Ramos (cell line): ENCODE measurements around the gene HDAC3.

Experiments used
- in situ Hi-C: fragments of 300-500 bp; cut with MboI; formaldehyde crosslinking; loops from one replicate; pipeline ENCODE4 v1.14.3; 2022; ENCODE audit warnings: low sequenced_read_pairs; ENCODE audit not compliant: unreplicated experiment

Gene HDAC3

DNA sequence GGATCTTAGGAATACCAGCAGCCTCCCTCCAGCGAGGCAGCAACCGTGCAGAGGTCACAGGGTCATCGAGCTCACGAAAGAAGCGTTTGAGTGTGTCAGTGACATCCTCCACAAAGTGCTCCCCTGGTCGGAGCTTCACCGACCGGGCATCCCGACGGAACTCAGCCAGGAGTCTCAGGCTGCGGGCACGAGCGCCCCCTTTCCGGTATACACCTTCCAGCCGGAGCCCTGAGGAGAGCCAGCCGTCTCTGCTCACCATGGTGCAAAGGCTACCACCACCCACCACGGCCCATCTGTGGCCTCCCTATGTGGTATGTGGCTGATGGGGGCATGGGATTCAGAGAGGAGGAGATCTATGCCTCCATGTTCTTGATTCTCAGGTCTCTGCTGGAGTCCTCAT is 25.4 kb upstream of the HDAC3 start:
- in situ Hi-C loops, result no loop called here

DNA sequence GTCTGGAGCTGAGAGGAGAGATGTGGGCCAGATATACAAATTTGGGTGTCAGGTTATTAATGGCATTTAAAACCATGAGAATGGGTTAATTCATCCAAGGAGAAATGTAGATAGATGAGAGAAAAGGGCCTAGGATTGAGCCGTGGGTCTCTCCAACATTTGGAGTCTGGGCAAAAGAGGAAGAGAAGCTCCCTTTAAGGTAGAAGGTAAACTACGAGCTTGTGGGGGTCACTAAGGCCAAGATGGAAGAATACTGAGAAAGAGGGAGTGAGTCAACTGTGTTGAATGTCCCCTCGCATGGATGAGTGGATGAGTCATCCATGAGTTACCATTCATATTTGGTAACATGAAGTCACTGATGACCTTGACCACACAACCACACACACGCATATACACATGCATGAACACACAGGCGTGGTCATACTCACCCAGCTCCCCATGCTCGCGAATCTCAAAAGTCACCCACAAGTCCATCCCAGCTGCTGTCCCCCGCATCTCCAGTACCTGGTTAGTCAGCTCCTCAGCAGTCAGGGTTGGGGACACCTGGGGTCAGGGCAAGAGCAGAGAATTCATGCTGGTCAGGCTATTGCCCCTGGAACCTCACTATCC is 21.4 kb upstream of the HDAC3 start:
- in situ Hi-C loops, result no loop called here

DNA sequence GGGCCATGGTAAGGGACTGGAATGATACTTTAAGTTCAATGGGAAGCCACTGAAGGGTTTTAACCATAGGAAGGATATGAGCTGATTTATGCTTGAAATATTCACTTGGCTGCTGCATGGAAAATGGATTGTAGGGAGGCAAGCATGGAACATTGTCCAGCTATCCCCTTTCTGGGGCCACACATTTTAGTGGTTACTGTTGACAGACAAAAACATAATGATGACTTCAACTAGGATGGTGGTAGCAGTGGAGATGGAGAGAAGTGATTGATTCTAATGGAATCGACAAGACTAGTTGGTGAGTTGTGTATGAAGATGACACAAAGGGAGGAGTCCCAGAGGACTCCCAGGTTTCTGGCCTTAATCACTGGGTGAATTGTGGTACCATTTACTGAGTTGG is 20.8 kb upstream of the HDAC3 start:
- in situ Hi-C loops, result no loop called here

DNA sequence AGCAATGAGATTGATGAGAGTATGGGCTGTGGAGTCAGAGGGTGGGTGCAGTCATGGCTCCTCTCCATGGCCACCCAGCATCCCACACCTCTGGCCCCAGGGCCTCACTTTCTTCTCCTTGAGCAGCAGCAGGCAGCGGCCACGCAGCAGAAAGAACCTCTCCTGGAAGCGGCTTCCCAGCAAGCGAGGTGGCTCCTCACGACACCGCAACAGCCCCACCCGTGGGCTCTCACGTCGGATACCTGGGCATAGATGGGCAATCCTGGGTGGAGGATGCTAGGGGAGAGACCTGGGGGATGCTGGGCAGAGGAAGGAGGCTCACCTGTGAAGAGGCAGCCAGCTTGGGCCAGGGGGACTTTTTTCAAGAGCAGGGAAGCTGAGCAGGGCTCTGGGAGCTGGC is 19.7 kb upstream of the HDAC3 start:
- in situ Hi-C loops, result no loop called here

DNA sequence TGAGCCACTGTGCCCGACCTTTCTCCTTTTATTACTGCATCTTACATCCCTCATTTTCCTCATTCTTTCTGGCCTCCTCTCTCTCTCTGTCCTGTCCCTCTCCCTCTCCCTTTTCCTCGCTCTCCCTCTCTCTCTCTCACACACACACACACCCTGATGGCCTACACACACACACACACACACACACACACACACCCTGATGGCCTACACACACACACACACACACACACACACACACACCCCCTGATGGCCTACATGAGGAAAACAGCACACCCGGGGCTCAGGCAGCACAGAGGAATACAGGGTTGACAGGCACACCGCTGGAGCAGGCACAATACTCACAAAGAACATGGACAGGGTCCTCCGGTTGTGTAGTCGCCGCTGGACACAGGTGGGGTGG is 18.4 kb upstream of the HDAC3 start:
- in situ Hi-C loops, result no loop called here

DNA sequence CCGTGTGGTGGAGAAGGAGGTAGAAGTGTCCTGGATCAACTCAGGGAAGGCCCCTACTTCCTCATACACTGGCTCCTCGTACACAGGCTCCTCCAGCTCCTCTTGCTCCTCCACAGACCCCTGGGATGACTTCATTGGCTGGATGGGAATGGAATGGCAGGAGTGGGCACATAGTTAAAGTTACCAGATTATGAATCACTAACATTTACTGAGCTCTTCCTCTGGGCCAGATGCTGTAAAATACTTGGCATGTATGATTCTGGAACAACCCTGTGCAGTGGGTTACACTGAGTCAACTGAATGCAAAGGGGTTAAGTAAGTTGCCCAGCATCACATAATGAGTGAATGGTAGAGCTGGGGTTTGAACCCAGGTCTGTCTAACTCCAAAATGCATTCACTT is 17.6 kb upstream of the HDAC3 start:
- in situ Hi-C loops, result no loop called here

DNA sequence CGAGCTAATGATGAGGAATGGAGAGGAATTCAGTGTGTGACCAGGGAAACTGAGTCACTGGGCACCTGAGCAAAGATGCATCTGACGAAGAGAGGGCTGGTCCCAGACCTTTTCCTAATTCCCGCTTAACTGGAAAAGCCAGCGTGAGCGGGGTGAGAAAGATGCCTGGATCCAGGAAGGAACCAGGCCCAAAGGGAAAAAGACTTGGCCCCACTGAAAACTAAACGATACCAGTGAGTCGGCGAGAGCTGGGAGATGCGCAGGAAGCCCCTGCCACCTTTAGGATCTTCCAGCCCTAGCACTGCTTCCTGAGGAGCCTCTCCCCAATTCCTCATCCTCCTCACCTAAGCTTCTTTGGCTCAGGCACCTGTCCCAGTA is 15.1 kb upstream of the HDAC3 start:
- in situ Hi-C loops, result no loop called here

DNA sequence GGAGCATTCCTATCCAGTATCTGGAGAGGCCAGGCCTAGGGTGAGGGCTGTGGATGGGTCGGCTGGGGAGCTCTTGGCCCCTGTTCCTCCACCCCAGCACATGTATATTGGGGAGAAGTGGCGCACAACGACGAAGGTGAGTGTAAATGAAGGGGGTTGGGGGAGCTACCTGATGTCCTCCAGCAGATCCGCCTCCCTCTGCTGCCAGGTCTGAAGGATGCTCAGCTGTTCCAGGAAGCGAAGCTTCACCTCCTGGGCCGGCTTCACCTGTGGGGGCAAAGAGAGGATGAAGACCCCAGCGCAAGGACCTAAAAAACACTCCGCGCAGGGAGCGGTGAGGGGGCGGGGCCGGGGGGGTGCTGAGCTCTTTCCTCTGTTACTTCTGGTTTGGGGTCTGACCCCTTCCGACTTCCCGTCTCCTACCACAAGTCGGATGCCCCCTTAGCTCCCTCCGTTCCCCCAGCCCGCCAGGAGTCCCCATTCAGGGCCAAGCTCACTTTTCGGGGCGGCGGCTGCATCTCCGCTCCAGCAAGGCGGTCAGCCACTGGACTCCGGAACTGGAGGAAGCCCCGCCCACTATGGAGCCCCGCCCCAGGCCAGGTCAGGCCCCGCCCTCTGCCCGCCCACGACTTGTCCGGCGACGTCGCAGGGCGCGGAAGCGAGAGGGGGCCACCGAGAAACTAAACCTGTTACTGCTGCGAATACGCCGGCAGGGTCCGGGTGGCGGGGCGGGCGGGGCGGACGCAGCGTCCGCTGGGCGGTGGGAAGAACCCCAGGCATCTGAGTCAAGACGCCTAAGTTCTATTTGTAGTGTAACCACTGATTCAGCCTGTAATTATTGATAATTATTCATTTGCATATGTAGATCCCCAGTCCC is 14.4 kb upstream of the HDAC3 start, which contains the start of gene FCHSD1:
FCHSD1 (minus strand) TSS at position 568 of the 877 bp plus-strand sequence; CDS start at position 518, 50 bp downstream.
- in situ Hi-C loops, result no loop called here

DNA sequence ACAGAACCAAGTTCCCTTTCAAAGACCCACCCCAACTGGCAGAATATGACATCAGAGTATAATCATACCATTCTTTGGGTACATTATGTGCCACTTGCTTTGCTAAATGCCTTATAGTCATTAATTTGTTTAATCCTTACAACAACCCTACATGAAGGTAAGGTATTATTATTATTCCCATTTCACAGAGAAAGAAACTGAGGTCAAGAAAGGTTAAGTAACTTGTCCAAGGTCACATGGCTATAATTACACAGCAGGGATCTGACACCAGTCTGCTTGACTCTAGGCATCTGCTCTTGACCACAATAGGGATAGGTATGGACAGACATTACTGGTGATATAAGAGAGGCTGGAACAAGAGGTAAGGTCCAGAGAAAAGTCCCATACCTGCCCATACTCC is 13.3 kb upstream of the HDAC3 start:
- in situ Hi-C loops, result no loop called here

DNA sequence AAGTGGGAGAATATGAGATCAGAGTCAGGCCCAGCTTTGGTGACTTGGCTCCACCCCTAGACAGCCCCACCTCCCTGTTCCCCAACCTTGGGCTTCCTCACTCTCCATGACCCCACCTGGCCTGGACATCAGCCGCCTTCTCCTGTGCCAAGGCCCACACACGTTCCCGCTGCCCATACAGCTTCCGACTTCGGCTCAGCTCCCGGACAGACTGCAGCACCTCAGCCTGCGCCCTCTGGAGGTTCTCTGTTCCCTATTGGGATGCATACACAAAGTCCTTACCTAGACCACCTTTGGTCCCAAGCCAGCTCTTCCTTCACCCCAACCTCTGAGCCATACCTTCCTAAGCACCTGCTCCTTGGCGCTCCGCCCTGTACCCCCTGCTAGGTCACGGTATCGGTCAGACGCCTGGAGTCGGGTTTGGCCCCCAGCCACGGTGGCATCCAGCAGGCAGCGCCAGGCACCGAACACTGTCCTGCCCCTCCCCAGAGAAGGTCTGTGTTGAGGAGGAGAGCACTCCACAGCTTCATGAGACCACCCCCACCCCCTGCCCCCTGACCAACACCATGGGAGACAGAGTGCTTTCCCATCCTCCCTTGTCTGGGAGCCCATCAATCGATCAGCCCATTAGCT is 12.5 kb upstream of the HDAC3 start:
- in situ Hi-C loops, result no loop called here

DNA sequence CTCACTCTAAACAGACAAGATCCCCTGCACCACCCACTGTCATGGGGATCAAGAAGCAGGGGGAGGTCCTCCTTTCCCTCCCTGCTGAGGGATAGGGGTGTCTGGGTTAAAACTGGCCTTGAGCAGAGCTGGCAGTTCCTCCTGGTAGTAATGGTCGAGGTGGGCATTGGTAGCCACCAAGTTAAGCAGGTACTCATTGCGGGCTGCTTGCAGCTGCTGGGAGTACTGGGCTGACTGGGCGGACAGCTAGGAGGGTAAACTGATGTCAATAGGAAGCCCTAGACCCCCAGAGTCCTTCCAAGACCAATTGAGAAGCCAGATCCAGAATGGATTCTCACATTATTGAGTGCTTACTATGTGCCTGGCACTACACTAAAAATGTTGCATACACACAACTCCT is 11.2 kb upstream of the HDAC3 start:
- in situ Hi-C loops, result no loop called here

DNA sequence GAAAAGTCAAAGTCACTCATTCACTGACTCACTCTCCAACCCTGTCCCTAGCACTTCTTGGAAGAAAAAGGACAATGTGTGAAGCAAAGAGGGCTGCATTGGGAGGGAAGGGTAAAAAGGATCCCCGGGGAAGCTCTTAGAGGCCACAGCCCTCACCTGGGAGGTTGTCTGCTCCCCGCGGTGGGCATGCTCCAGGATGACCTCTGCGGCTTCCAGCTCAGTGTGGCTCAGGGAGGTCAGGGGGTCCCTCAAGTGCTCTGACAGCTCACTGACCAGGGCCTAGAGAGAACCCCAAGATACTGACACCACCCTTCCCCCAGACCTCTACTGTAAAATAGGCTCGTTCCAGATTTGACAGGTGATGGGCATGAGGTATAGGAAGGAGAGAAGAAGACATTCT is 10.6 kb upstream of the HDAC3 start:
- in situ Hi-C loops, result no loop called here

DNA sequence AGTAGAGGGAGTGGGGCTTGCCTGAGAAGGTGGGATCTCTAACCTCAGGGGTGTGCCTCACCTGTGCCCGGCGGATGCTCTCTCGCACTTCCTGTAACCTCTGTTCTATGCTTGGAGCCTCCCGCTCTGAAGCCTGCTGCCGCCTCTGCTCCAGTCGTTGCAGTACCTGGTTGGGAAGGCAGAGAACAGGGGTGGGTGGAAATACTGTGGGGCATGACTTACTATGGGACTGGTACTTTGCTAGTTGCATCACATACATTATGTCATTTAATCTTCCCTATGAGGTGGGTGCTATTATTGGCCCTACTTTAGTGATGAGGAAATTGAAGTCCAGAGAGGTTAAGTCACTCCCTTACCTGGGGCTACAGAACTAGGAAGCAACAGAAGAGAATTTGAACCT is 9.4 kb upstream of the HDAC3 start:
- in situ Hi-C loops, result no loop called here

DNA sequence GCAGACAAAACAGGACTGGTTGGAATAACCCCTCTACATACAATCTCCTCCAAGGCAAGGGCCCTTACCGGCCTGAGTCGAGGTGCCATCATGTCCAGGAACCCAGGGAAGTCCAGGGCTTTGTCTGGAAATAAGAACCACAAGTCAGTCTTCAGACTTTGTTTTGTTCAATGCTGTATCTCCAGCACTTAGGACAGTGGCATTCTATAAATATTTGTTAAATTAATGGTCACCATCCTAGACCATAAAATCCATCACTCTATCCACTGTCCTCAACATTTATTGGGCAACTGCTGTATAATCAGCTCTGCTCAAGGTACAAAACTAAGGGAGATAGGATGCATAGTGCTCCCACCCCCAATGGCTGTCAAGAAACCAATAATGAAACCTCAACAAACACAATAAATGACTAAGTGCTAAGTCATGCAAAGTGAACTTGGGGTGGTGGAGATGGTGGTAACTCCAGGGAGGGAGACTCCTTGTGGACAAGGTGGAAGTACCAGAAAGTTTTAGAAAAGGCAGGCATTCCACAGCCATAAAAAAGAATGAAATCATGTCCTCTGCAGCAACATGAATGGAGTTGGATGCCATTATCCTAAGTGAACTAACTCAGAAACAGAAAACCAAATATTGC is 5.1 kb upstream of the HDAC3 start:
- in situ Hi-C loops, result no loop called here

DNA sequence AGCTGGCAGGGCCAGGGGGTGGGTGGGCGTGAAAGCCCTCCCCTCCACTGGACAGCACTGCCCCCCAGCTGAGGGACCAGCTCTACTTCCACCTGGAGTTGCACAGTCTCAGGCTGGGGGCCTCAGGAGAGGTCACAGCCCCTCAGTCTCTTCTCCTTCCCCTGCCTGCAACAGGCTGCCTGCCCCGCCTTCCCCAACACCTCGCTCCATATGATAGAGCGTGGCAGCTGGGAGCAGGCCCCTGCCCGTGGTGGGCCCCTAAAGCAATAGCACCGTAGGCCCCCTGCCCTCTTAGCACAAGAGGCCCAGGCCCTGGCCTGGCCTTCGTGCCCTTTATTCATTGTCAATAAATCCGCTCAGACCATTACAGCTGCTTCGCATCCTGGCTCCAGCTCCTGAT is 4.0 kb upstream of the HDAC3 start:
- in situ Hi-C loops, result no loop called here

DNA sequence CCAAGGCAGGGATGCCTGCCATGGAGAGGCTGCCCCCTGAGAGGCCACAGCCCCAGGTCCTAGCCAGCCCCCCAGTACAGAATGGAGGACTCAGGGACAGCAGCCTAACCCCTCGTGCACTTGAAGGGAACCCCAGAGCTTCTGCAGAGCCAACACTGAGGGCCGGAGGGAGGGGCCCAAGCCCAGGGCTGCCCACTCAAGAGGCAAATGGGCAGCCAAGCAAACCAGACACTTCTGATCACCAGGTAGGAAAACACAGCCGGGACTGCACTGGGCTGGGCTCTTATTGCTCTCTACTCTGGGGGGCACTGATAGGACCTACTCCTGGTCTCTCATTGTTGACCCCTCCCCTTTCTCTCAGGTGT is 3.4 kb upstream of the HDAC3 start:
- in situ Hi-C loops, result no loop called here

DNA sequence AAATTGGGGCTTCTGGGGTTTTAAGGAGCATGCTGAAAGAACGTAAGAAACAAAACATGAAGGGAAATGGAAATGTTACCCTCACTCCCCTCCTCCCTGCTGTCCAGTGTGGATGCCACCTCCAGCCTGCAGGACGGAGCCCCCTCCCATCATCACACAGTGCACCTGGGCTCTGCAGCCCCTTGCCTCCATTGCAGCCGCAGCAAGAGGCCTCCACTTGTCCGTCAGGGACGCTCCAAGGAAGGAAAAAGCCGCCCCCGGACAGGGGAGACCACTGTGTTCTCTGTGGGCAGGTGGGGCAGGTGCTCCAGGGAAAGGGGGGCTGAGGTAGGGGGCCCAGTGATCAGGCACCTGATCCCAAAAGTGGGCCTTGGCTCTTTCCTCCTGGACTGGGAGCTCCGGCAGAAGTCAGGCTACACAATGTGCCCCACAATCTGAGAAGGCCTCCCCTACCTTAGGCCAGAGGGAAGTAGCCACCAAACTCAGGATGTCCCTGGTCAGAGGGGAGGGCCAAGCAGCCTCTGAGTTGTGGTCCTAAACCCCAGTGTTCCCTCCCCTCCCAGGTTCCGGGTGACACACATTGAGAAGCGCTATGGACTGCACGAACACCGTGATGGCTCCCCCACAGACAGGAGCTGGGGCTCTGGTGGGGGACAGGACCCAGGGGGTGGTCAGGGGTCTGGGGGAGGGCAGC is 2.9 kb upstream of the HDAC3 start:
- in situ Hi-C loops, result no loop called here

DNA sequence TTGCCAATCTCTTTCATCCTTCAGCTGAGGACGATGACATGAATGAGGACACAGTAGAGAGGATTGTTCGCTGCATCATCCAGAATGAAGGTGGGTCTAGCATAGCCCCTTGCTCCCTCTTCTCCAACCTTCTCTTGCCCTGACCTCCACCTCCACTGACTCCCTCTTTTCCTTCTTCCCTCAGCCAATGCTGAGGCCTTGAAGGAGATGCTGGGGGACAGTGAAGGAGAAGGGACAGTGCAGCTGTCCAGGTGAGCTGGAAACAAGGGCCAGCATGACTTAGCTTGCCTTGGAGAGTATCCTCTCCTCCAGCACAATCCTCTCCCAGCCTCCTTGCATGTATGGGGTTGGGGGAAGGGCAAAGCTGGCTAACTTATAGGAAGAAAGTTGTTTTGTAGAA is 2.1 kb upstream of the HDAC3 start:
- in situ Hi-C loops, result no loop called here

DNA sequence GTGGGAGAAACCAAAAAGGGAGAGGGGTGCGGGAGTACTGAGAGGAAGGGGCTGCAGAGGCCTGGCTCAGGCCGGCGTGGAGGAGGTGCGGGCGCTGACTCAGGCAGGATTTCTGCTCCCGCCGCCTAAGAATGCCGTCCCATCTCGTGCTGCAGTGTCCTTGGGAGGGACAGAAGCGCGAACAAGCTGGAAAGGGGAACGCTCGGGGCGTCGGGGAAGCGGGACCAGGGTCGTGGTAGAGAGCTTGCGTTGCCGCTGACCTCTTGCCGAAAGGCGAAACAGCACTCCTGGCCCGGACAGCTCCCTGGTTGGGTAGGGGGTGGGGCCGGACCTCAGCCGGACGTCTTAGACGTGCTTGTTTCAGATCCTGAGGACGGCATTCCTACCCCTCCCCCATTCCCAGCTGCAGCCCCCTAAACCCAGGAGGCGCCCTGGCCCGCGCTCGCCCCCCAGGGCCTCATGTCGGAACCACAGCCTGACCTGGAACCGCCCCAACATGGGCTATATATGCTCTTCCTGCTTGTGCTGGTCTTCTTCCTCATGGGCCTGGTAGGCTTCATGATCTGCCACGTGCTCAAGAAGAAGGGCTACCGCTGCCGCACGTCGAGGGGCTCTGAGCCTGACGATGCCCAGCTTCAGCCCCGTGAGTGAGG is 1.2 kb upstream of the HDAC3 start:
- in situ Hi-C loops, result no loop called here

DNA sequence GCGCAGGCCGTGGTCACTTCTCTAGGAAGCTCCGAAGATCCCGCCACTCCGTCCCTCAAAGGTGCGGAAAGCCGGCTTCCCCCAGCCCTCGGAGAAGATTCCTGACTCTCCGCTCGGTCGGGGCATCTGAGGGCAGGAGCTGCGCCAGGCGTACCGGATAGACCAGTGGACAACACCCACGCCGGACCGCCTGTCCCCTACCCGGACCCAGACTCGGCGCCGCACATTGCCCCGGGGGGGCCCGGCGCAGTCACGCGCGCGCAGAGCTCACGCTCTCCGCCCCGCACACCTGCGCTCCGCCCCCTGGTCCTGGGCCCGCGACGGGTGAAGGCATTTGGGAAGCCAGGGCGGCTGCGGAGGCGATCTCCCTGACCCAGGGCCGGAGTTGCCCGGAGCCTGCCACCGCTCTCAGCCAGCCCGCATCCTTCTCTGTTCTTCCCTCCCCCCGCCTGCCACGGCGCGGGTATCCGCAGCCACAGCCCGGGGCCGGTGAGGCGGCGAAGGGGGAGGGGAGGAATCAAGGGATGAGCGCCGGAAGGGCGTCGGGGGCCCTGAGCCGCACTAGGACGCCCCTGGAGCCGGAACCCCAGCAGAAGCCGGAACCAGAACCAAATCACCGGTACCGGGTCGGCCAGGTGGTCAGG is 596 bp upstream of the HDAC3 start:
- in situ Hi-C loops, result no loop called here
